DND-41 (cell line): Measurements from ENCODE around the gene CTDP1.

Source experiments
- ATAC-seq: fragments of 200-7000 bp; cut with Tn5 transposase; 3 replicates; pipeline ENCODE4 v1.9.1; 2021; ENCODE audit warnings: low read depth; ENCODE audit not compliant: insufficient read depth
- DNase-seq: peaks from one replicate; pipeline ENCODE4 v3.0.0-alpha.2; 2020
- H2AFZ ChIP-seq: 2 replicates; pipeline ENCODE4 v1.6.0; 2012; ENCODE audit warnings: low read depth, low read length
- H3K27ac ChIP-seq: 2 replicates; pipeline ENCODE4 v1.5.1; 2012; ENCODE audit warnings: low read length, inconsistent platforms
- H3K27me3 ChIP-seq: fragments of 200-600 bp; sonication (generic); 2 replicates; pipeline ENCODE4 v1.6.0; 2012; ENCODE audit warnings: low read length, mild to moderate bottlenecking, inconsistent platforms; ENCODE audit not compliant: insufficient read depth, poor library complexity
- H3K36me3 ChIP-seq: 2 replicates; pipeline ENCODE4 v1.5.1; 2012; ENCODE audit warnings: low read length, inconsistent platforms; ENCODE audit not compliant: insufficient read depth
- H3K4me1 ChIP-seq: 2 replicates; pipeline ENCODE4 v1.5.1; 2012; ENCODE audit warnings: mild to moderate bottlenecking, low read length; ENCODE audit not compliant: insufficient read depth
- H3K4me2 ChIP-seq: 2 replicates; pipeline ENCODE4 v1.6.0; 2012; ENCODE audit warnings: mild to moderate bottlenecking, moderate library complexity, low read length, inconsistent platforms; ENCODE audit not compliant: insufficient read depth
- H3K4me3 ChIP-seq, 2 experiments: fragments of 200-600 bp in 1 of 2; shearing (Covaris generic) in 1 of 2; 2 replicates each; pipeline ENCODE4 v1.5.1; 2012 to 2016; ENCODE audit warnings: inconsistent platforms in 2 of 2, low read length in 2 of 2, mild to moderate bottlenecking in 2 of 2, low read depth in 1 of 2, moderate library complexity in 1 of 2
- H3K79me2 ChIP-seq: 2 replicates; pipeline ENCODE4 v1.6.0; 2012; ENCODE audit warnings: low read length, inconsistent platforms; ENCODE audit not compliant: insufficient read depth
- H3K9ac ChIP-seq: 2 replicates; pipeline ENCODE4 v1.6.0; 2012; ENCODE audit warnings: low read depth, mild to moderate bottlenecking, inconsistent platforms, low read length, moderate library complexity
- H3K9me3 ChIP-seq: 2 replicates; pipeline ENCODE4 v1.5.1; 2012; ENCODE audit warnings: low read length, moderate library complexity, mild to moderate bottlenecking, inconsistent platforms; ENCODE audit not compliant: insufficient read depth, severe bottlenecking
- H4K20me1 ChIP-seq: 2 replicates; pipeline ENCODE4 v1.6.0; 2012; ENCODE audit warnings: low read length; ENCODE audit not compliant: insufficient read depth
- EZH2 ChIP-seq: IDR thresholded peaks from 3 replicates; pipeline ENCODE4 v1.6.1; 2012; ENCODE audit warnings: borderline replicate concordance, low read depth, mild to moderate bottlenecking, moderate library complexity, low read length, inconsistent platforms; ENCODE audit not compliant: severe bottlenecking
- TF ChIP-seq, protein P1 (sequence below): IDR thresholded peaks from 2 replicates; pipeline ENCODE4 v1.5.1; 2012; ENCODE audit warnings: borderline replicate concordance, low read length, moderate library complexity, mild to moderate bottlenecking; ENCODE audit not compliant: poor library complexity, severe bottlenecking; ENCODE audit errors: extremely low read depth

The CTDP1 gene

DNA sequence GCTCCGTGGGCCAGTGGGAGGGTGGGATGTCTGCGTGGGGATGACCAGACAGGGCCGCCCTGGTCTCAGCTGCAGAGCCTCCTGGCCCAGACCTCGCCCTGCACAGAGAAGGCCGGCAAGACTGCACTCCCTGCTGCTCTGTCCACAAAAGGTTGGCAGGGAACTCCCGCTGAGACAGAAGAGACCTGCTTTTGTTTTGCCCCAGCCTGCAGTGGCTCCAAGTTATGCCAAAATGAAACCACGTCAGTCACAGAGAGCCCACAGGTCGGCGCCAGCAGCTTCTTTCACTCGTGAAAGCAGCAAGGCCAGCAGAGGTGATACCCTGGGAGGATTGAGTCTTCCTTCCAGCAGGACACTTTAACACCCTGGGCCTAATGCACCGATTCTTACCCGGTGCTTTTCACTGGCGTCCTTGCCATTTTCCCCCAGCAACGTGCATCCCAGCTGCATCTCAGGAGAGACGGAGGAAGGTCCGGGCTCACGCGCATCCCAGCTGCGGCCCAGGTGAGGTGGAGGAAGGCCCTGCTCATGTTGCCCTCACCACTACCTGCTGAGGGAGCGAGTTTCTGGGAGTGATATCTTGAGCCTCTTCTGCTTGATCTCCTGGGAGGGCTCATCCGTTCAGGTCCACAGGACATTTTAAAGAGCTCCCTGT is 22.1 kb upstream of the CTDP1 start:
- Histone ChIP-seq H3K4me3 (no peak overlapping the region), H3K4me2 (no peak overlapping the region), H3K27ac (no peak overlapping the region), H3K9ac (no peak overlapping the region), H3K9me3 (no peaks in the 10 kb centered on the region), H3K4me1 (no peaks in the 10 kb centered on the region), H2AFZ (no peak overlapping the region), H4K20me1 (no peaks in the 10 kb centered on the region), H3K27me3 (peaks cover 4% of the 10 kb centered on the region), H3K79me2 (no peaks in the 10 kb centered on the region), H3K36me3 (no peaks in the 10 kb centered on the region)
- DNase-seq = no peak
- no peak for ATAC-seq
- no peak for TF ChIP-seq EZH2
- TF ChIP-seq, protein P1, sequence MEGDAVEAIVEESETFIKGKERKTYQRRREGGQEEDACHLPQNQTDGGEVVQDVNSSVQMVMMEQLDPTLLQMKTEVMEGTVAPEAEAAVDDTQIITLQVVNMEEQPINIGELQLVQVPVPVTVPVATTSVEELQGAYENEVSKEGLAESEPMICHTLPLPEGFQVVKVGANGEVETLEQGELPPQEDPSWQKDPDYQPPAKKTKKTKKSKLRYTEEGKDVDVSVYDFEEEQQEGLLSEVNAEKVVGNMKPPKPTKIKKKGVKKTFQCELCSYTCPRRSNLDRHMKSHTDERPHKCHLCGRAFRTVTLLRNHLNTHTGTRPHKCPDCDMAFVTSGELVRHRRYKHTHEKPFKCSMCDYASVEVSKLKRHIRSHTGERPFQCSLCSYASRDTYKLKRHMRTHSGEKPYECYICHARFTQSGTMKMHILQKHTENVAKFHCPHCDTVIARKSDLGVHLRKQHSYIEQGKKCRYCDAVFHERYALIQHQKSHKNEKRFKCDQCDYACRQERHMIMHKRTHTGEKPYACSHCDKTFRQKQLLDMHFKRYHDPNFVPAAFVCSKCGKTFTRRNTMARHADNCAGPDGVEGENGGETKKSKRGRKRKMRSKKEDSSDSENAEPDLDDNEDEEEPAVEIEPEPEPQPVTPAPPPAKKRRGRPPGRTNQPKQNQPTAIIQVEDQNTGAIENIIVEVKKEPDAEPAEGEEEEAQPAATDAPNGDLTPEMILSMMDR = no peak

DNA sequence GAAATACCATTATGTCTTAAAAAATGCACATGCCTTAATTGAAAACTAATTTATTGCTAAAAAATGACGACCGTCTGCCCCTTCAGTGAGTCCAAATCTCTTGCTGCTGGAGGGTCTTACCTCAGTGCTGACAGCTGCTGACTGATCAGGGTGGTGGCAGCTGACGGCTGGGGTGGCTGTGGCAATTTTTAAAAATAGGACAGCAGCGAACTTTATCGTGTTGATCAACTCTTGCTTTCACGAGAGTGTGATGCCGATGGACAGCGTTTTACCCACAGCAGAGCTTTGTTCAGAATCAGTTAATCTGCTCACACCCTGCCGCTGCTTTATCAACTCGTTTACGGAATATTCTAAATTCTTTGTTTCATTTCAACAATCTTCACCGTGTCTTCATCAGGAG is 21.2 kb upstream of the CTDP1 start:
- Histone ChIP-seq H3K27ac (no peak overlapping the region), H3K79me2 (no peaks in the 10 kb centered on the region), H2AFZ (no peak overlapping the region), H3K4me3 (no peak overlapping the region), H3K36me3 (no peaks in the 10 kb centered on the region), H3K27me3 (peaks cover 4% of the 10 kb centered on the region), H3K9me3 (no peaks in the 10 kb centered on the region), H4K20me1 (no peaks in the 10 kb centered on the region), H3K4me1 (no peaks in the 10 kb centered on the region), H3K9ac (no peak overlapping the region), H3K4me2 (no peak overlapping the region)
- DNase-seq (no peak), ATAC-seq (no peak)
- TF ChIP-seq EZH2 = no peak
- TF ChIP-seq, protein P1 = no peak

DNA sequence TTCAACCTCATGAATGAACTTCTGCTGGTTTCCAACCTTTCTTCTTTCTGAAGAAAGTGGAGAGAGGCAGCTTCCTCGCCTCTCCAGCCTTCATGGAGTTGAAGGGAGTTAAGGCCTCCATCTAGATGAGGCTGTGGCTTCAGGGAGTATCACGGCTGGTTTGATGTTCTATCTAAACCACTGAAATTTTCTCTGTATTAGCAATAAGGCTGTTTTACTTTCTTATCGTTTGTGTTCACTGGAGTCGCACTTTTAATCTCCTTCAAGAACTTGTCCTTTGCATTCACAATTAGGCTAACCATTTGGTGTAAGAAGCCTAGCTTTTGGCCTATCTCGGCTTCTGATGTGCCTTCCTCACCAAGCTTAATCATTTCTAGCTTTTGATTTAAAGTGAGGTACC is 19.9 kb upstream of the CTDP1 start:
- no peak for ATAC-seq
- H3K36me3 ChIP-seq = no peaks in the 10 kb centered on the region

More for the DNA sequence above, 19.9 kb upstream of the CTDP1 start:
- Histone ChIP-seq H3K4me2 (no peak overlapping the region), H3K4me1 (no peaks in the 10 kb centered on the region), H3K4me3 (no peak overlapping the region), H3K79me2 (no peaks in the 10 kb centered on the region), H2AFZ (no peak overlapping the region), H3K27me3 (peaks cover 4% of the 10 kb centered on the region), H3K9me3 (no peaks in the 10 kb centered on the region), H3K27ac (no peak overlapping the region), H3K9ac (no peak overlapping the region), H4K20me1 (no peaks in the 10 kb centered on the region)
- no peak for DNase-seq
- no peak for TF ChIP-seq EZH2
- TF ChIP-seq, protein P1 = no peak
